MCF 10A (cell line): ENCODE results near the gene KCNJ1. TPM values are rescaled to one million over a fixed set of nuclear protein-coding genes. Genes with fewer than 3 reads are reported as not detected.
A peak's percentile ranks its signal among the peaks of the same experiment; 100 is the strongest.

ENCODE experiments used
- BruUV-seq: library from RNA; stranded (reverse); fragments of 400-500 nt; replicated peaks from 2 replicates; lab custom pipeline; 2021; lab: Mats Ljungman, UMichigan
- CTCF ChIA-PET: fragments of 300-600 bp; sonication (Branson Sonifier 250); formaldehyde crosslinking; extraction: SDS; loops from one replicate; lab custom pipeline; 2021; ENCODE audit warnings: antibody characterized with exemption, inconsistent platforms; lab: Yijun Ruan, JAX
- POLR2A ChIA-PET: fragments of 300-600, 350-650 bp; sonication (Branson Sonifier 250); formaldehyde crosslinking; extraction: SDS; loops from one replicate; lab custom pipeline; 2020; ENCODE audit warnings: antibody characterized with exemption, inconsistent platforms; lab: Yijun Ruan, JAX
- DNase-seq: peaks from one replicate; pipeline ENCODE4 v3.0.0-alpha.2; 2018; ENCODE audit not compliant: unreplicated experiment
- H3K27ac Mint-ChIP-seq: one replicate; pipeline ENCODE4 v1.8.0; 2022; ENCODE audit warnings: mild to moderate bottlenecking, low read depth, mixed read lengths; ENCODE audit not compliant: unreplicated experiment
- H3K27me3 Mint-ChIP-seq: one replicate; pipeline ENCODE4 v1.8.0; 2022; ENCODE audit warnings: mixed read lengths; ENCODE audit not compliant: insufficient read depth, unreplicated experiment
- H3K36me3 Mint-ChIP-seq: one replicate; pipeline ENCODE4 v1.8.0; 2022; ENCODE audit warnings: mild to moderate bottlenecking, moderate library complexity, mixed read lengths; ENCODE audit not compliant: insufficient read depth, unreplicated experiment
- H3K4me1 Mint-ChIP-seq: one replicate; pipeline ENCODE4 v1.8.0; 2022; ENCODE audit warnings: mixed read lengths; ENCODE audit not compliant: insufficient read depth, unreplicated experiment
- H3K4me3 Mint-ChIP-seq: one replicate; pipeline ENCODE4 v1.8.0; 2022; ENCODE audit warnings: mild to moderate bottlenecking, moderate library complexity, mixed read lengths; ENCODE audit not compliant: unreplicated experiment
- H3K9me3 Mint-ChIP-seq: one replicate; pipeline ENCODE4 v1.8.0; 2022; ENCODE audit warnings: mixed read lengths; ENCODE audit not compliant: unreplicated experiment
- CTCF ChIP-seq: fragments of 200-600 bp; IDR thresholded peaks from one replicate; pipeline ENCODE4 v1.8.0; 2022; ENCODE audit warnings: antibody characterized with exemption, mild to moderate bottlenecking; ENCODE audit not compliant: unreplicated experiment
- intact Hi-C: fragments of 100-400 bp; cut with micrococcal nuclease; formaldehyde crosslinking; loops from 2 replicates; pipeline ENCODE4 v1.14.1; 2022
- total RNA-seq: library from RNA; stranded (reverse); gene quantifications from 2 replicates; pipeline ENCODE4 v1.2.3, GENCODE V29; 2022

The KCNJ1 gene
- total RNA-seq, 1 experiment from 2014 or later = not detected

- no peak for TF ChIP-seq CTCF
- Mint-ChIP-seq H3K36me3 (no peaks in the 10 kb centered on the region), H3K9me3 (no peaks in the 10 kb centered on the region), H3K27ac (no peak overlapping the region), H3K4me1 (no peaks in the 10 kb centered on the region), H3K27me3 (no peaks in the 10 kb centered on the region), H3K4me3 (no peak overlapping the region)
- BruUV-seq = no TSS peak
- ChIA-PET POLR2A (no interaction called here), CTCF (interaction anchor here (0.7 to 2.5 kb wide), 4 partner anchors 11 to 102 kb away, joined by 3 to 7 read pairs (median 4); no protein-coding TSS in a partner anchor)
- intact Hi-C loops = no loop called here
- no peak for DNase-seq
Measured at GRCh38 chr11:128854841-128855240, 12.3 kb downstream of the KCNJ1 start.

- Mint-ChIP-seq H3K9me3 (no peaks in the 10 kb centered on the region), H3K4me3 (no peak overlapping the region), H3K27me3 (no peaks in the 10 kb centered on the region), H3K4me1 (no peaks in the 10 kb centered on the region), H3K27ac (no peak overlapping the region), H3K36me3 (no peaks in the 10 kb centered on the region)
- no peak for DNase-seq
- TF ChIP-seq CTCF = no peak
- intact Hi-C loops = no loop called here
- no TSS peak for BruUV-seq
- ChIA-PET CTCF (interaction anchor here (0.6 to 1.0 kb wide), 3 partner anchors 686 to 750 kb away, joined by 3 to 5 read pairs (median 5); no protein-coding TSS in a partner anchor), POLR2A (no interaction called here)
Measured at GRCh38 chr11:128853559-128853958, 13.5 kb downstream of the KCNJ1 start.

GRCh38 chr11:128852327-128853023, 14.6 kb downstream of the KCNJ1 start:
- Mint-ChIP-seq H3K27me3 (no peaks in the 10 kb centered on the region), H3K4me3 (no peak overlapping the region), H3K4me1 (no peaks in the 10 kb centered on the region), H3K9me3 (no peaks in the 10 kb centered on the region), H3K36me3 (no peaks in the 10 kb centered on the region), H3K27ac (no peak overlapping the region)
- no peak for DNase-seq
- POLR2A ChIA-PET = no interaction called here
- BruUV-seq = no TSS peak
- CTCF ChIA-PET = interaction anchor here (0.6 to 1.0 kb wide), 3 partner anchors 13 to 695 kb away, joined by 3 to 4 read pairs (median 3); no protein-coding TSS in a partner anchor
- no peak for TF ChIP-seq CTCF
- intact Hi-C loops = no loop called here

- Mint-ChIP-seq H3K4me3 (no peak overlapping the region), H3K27me3 (peaks cover 11% of the 10 kb centered on the region), H3K27ac (no peak overlapping the region), H3K4me1 (no peaks in the 10 kb centered on the region), H3K36me3 (no peaks in the 10 kb centered on the region), H3K9me3 (no peaks in the 10 kb centered on the region)
- DNase-seq = peak; percentile 41
- peak; percentile 51 for TF ChIP-seq CTCF
- BruUV-seq = no TSS peak
- POLR2A ChIA-PET = interaction anchor here (0.9 kb wide), 1 partner anchor 14 kb away, joined by 3 read pairs; no protein-coding TSS in a partner anchor
- intact Hi-C loops = no loop called here
- CTCF ChIA-PET = interaction anchor here (0.6 to 2.4 kb wide), 5 partner anchors 10 to 692 kb away, joined by 3 to 13 read pairs (median 4); no protein-coding TSS in a partner anchor
Measured at GRCh38 chr11:128848815-128849455, 18.2 kb downstream of the KCNJ1 start.
